Measurements from ENCODE around the gene MRPL52.
"Not testable (repeated sequence)": the region's sequence is repeated elsewhere in the genome, so short reads cannot be mapped to it uniquely, and the experiment has no call there.

The MRPL52 gene

GRCh38 chr14:22839159-22839779 lies 9.6 kb downstream of the MRPL52 start:
- no peak for DNase-seq (ENCODE audit: low spot score)

GRCh38 chr14:22841311-22841710 lies 11.6 kb downstream of the MRPL52 start:
- no peak for DNase-seq (ENCODE audit: low spot score)

DNA sequence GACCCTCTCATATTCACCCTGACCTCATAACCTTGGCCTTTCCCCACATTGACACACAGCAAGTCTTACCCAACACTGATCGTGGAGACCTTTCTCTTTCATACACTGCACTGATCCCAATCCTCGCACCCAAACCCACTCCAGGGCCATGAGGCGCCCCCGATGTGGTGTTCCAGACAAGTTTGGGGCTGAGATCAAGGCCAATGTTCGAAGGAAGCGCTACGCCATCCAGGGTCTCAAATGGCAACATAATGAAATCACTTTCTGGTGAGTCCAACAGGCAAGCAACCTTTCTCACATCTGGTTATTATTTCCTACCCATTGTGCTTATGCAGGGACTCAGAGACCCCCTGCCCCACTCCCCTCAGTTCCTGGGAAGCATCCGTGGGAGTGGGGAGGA lies 12.1 kb downstream of the MRPL52 start:
- DNase-seq (ENCODE audit: low spot score) = no peak

GRCh38 chr14:22842211-22843122 lies 12.8 kb downstream of the MRPL52 start:
- DNase-seq (ENCODE audit: low spot score) = no peak

GRCh38 chr14:22843123-22843925 lies 13.6 kb downstream of the MRPL52 start:
- DNase-seq (ENCODE audit: low spot score) = no peak

DNA sequence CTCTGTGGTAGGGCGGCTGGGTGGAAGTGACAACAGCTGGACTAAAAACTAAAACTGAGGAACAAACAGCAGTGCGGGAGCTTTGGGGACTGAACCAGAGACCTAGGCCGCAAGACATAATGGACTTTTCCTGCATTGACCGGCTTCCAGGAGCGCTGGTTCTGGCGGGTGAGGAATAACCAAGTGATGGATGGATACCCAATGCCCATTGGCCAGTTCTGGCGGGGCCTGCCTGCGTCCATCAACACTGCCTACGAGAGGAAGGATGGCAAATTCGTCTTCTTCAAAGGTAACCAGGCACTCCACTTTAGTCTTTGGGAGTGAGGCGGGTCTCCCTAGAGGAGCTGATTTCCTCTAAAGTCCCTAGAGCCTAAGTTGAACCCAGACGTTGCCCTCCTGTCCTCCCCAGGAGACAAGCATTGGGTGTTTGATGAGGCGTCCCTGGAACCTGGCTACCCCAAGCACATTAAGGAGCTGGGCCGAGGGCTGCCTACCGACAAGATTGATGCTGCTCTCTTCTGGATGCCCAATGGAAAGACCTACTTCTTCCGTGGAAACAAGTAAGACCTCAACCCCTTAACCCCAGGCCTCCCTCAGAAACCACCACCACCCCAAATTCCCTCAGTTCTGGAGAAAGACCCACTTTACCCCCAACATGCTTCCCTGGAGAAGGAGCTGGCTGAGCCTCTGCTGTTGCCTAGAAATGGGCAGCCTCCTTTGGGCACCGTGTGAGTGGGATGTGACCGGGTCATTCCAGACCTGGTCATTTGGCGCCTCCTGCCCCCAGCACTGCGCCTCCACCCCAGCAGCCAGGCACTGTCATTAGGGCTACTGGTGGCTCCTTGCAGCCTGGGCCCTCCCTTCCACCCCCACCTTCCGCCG lies 14.8 kb downstream of the MRPL52 start:
- no peak for DNase-seq (ENCODE audit: low spot score)

GRCh38 chr14:22845103-22845394 lies 15.4 kb downstream of the MRPL52 start:
- no peak for DNase-seq (ENCODE audit: low spot score)

GRCh38 chr14:22845821-22846625 lies 16.3 kb downstream of the MRPL52 start:
- no peak for DNase-seq (ENCODE audit: low spot score)

GRCh38 chr14:22846811-22847307 lies 17.2 kb downstream of the MRPL52 start:
- no peak for DNase-seq (ENCODE audit: low spot score)

- DNase-seq (ENCODE audit: low spot score) = no peak
Observed at GRCh38 chr14:22847661-22848341, 18.1 kb downstream of the MRPL52 start.

- no peak for DNase-seq (ENCODE audit: low spot score)
Observed at GRCh38 chr14:22848351-22849164, 18.9 kb downstream of the MRPL52 start.

DNA sequence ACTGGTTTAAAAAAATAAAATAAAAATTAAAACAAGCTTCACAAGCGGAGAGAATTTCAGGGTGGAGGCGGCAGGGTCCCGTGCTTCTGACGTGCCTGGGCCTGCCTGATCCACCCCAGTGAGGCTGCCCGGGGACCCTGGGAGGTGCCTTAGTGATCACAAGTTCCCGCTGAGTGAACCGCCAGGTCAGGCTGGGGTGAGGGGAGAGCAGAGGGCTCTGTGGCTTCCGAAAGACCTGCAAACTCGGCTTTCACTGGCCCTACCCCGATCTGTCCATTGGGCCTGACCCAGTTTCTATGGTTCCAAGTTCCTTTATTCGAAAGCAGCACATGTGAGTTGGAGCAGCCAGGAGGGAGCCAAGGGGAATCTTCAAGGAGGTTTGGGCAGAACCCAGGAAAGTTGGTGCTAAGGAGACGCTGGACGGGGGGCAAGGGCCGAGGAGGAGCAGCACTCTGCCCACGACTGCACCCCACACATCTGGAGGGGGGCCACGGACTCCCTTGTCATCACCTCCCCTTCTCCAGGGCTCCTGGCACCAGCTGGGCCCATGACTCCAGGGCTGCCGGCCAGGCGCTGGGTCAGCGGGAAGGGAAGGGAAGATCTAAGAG lies 19.6 kb downstream of the MRPL52 start:
- no peak for DNase-seq (ENCODE audit: low spot score)

GRCh38 chr14:22850944-22851764 lies 21.5 kb downstream of the MRPL52 start:
- no peak for DNase-seq (ENCODE audit: low spot score)

GRCh38 chr14:22852178-22852577 lies 22.5 kb downstream of the MRPL52 start:
- DNase-seq (ENCODE audit: low spot score) = not testable (repeated sequence)

DNA sequence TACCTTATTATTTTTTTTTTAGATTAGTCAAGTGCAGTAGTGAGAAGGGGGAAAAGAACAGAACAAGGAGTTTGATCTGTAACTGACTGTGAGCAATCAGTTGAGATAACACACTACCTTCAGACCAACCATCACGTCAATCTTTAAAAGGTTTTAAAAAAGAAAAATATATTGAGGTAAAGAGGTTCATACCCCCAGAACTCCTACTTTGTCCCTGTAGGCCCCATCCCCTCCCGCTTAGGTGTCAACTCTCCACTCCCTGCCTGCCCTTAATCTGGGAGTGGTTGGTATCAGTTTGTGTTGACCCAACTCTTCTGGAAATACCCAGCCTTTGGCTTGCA lies 22.9 kb downstream of the MRPL52 start:
- DNase-seq (ENCODE audit: low spot score) = no peak

- DNase-seq (ENCODE audit: low spot score) = peak; percentile 86
Observed at GRCh38 chr14:22852940-22853767, 23.5 kb downstream of the MRPL52 start.

DNA sequence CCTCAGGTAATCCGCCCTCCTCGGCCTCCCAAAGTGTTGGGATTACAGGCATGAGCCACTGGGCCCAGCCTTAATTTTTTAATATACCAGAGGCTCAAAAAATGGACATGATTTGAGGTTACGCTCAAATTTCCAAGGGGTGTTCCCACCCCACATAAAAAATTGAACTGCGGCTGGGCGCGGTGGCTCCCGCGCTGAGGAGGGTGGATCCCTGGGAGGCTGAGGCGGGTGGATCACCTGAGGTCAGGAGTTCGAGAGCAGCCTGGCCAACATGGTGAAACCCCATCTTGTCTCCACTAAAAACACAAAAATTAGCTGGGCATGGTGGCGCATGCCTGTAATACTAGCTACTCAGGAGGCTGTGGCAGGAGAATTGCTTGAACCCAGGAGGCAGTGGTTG lies 24.6 kb downstream of the MRPL52 start:
- DNase-seq (ENCODE audit: low spot score) = not testable (repeated sequence)

Measured in hematopoietic multipotent progenitor cell treated with erythropoietin and hydrocortisone succinate and interleukin-3 and kit ligand, for 15 days (in vitro differentiated cells).